Measurements from ENCODE around the gene RXRA.

Gene RXRA

DNA sequence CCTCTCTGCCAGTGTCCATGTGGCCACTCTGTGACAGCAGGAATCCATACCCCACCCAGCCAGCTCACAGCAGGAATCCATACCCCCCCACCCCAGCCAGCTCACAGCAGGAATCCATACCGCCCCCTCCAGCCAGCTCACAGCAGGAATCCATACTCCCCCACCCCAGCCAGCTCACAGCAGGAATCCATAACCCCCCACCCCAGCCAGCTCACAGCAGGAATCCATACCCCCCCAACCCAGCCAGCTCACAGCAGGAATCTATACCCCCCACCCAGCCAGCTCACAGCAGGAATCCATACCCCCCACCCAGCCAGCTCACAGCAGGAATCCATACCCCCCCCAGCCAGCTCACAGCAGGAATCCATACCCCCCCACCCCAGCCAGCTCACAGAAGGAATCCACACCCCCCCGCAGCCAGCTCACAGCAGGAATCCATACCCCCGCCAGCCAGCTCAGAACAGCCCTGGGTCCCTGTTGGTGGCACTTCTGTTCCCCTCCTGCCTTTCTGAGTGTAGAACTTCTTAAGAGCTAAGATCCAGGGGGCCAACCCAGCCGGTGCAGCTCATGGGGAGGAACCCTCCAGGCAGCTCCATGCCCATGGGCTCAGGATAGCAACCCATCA is 8.4 kb upstream of the RXRA start:
- Histone ChIP-seq H3K36me3 (ENCODE audit: control insufficient read depth, insufficient read depth, low read length) (no peaks in the 10 kb centered on the region), H3K4me3 (ENCODE audit: low read depth, low read length) (no peak overlapping the region), H3K9ac (no peak overlapping the region), H2AFZ (no peak overlapping the region), H3K27me3 (ENCODE audit: control insufficient read depth, insufficient read depth, low read length) (no peaks in the 10 kb centered on the region), H3K4me2 (ENCODE audit: low read length) (no peak overlapping the region), H3K27ac (no peak overlapping the region), H3K79me2 (no peaks in the 10 kb centered on the region), H3K9me3 (ENCODE audit: control insufficient read depth, low read length) (no peaks in the 10 kb centered on the region), H3K4me1 (no peaks in the 10 kb centered on the region)
- TF ChIP-seq, protein P1, sequence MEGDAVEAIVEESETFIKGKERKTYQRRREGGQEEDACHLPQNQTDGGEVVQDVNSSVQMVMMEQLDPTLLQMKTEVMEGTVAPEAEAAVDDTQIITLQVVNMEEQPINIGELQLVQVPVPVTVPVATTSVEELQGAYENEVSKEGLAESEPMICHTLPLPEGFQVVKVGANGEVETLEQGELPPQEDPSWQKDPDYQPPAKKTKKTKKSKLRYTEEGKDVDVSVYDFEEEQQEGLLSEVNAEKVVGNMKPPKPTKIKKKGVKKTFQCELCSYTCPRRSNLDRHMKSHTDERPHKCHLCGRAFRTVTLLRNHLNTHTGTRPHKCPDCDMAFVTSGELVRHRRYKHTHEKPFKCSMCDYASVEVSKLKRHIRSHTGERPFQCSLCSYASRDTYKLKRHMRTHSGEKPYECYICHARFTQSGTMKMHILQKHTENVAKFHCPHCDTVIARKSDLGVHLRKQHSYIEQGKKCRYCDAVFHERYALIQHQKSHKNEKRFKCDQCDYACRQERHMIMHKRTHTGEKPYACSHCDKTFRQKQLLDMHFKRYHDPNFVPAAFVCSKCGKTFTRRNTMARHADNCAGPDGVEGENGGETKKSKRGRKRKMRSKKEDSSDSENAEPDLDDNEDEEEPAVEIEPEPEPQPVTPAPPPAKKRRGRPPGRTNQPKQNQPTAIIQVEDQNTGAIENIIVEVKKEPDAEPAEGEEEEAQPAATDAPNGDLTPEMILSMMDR (IDR thresholded peaks at IDR 0.05): no peak

DNA sequence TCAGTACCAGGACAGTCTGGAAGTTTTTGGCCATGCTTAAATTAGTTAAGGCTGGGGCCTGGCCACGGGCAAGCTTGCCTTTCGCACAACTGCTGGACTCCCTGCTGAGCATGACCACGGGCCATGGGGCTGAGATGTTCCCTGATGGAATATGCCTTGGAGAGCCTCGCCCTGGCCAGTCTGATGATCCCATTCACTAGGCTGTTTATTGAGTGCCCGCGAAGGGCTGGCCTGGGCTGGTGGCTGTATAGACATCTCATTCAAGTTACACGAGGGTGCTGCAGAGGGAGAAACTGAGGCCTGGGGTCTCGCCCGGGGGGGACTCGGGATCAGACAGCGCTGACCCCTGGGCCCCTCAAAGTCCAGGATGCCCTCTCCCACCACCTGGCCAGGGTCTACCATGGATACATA is 7.8 kb upstream of the RXRA start:
- no peaks in the 10 kb centered on the region for H3K27me3 ChIP-seq (ENCODE audit: control insufficient read depth, insufficient read depth, low read length)
- TF ChIP-seq, protein P1 (IDR thresholded peaks at IDR 0.05): no peak
- no peak overlapping the region for H3K4me3 ChIP-seq (ENCODE audit: low read depth, low read length)
- H3K79me2 ChIP-seq: no peaks in the 10 kb centered on the region
- no peaks in the 10 kb centered on the region for H3K4me1 ChIP-seq
- no peaks in the 10 kb centered on the region for H3K9me3 ChIP-seq (ENCODE audit: control insufficient read depth, low read length)
- no peak overlapping the region for H3K9ac ChIP-seq
- no peak overlapping the region for H3K4me2 ChIP-seq (ENCODE audit: low read length)
- H3K27ac ChIP-seq: no peak overlapping the region
- no peak overlapping the region for H2AFZ ChIP-seq
- no peaks in the 10 kb centered on the region for H3K36me3 ChIP-seq (ENCODE audit: control insufficient read depth, insufficient read depth, low read length)

DNA sequence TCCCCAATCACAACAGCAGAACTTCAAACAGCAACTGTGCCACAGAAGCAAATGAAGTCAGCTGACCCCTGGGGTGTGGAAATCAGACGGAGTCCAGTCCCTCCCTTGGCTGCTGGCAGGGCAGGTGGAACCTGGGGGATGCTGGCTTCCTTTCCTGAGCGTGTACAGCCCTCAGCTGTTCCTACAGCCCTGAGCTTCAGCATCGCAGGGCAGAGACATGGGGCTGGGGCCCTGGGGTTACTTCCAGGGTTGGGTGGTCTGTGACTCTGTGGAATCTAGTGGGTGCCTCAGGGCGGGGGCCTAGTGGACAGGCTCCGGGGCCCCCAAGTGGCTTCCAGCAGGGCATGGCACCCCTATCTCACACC is 7.3 kb upstream of the RXRA start:
- H2AFZ ChIP-seq: no peak overlapping the region
- TF ChIP-seq, protein P1 (IDR thresholded peaks at IDR 0.05): no peak
- no peak overlapping the region for H3K27ac ChIP-seq
- H3K27me3 ChIP-seq (ENCODE audit: control insufficient read depth, insufficient read depth, low read length): no peaks in the 10 kb centered on the region
- H3K9ac ChIP-seq: no peak overlapping the region
- no peaks in the 10 kb centered on the region for H3K36me3 ChIP-seq (ENCODE audit: control insufficient read depth, insufficient read depth, low read length)
- H3K4me1 ChIP-seq: no peaks in the 10 kb centered on the region
- H3K9me3 ChIP-seq (ENCODE audit: control insufficient read depth, low read length): no peaks in the 10 kb centered on the region
- H3K4me2 ChIP-seq (ENCODE audit: low read length): no peak overlapping the region
- H3K4me3 ChIP-seq (ENCODE audit: low read depth, low read length): no peak overlapping the region
- no peaks in the 10 kb centered on the region for H3K79me2 ChIP-seq

DNA sequence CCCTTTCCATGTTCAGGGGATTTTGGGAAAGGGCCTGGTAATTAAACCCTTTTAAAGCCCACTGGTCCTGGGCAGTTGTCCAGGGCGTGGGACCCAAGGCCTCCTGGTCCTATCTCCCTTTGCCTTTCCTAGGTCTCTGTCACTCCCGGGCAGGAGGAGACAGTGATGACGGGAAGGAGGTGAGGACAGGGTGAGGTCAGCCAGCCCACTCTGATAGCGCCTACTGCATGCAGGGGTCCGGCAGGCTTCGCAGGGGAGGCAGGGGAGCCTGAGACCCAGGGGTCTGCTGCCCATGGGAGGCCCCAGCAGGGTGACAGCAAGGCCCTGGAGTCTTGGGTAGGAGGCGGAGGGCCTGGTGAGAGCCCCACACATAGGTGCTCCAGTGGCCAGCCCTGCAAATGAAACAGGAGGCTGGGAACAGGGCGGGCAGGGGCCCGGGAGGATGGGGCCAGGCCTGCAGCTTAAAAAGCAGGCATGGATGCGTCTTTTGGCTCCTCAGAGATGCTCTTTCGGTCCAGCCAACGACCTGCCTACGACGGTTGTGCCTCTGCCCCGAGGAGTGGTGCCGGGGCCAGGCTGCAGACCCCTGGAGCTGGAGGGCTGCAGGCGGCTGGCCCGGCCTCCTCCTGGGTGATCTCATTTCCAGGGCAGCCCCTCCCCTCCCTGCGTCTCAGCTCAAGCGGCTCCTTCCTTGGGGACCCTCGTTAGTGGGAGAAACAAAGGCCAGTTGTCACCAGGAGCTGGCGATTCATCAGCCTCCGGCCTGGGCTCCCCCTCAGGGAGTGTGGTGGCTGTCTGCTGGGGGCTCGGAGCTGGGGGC is 6.7 kb upstream of the RXRA start:
- TF ChIP-seq, protein P1 (IDR thresholded peaks at IDR 0.05): no peak
- Histone ChIP-seq H3K79me2 (no peaks in the 10 kb centered on the region), H3K9me3 (ENCODE audit: control insufficient read depth, low read length) (no peaks in the 10 kb centered on the region), H3K36me3 (ENCODE audit: control insufficient read depth, insufficient read depth, low read length) (no peaks in the 10 kb centered on the region), H3K4me3 (ENCODE audit: low read depth, low read length) (no peak overlapping the region), H3K4me2 (ENCODE audit: low read length) (no peak overlapping the region), H2AFZ (no peak overlapping the region), H3K27me3 (ENCODE audit: control insufficient read depth, insufficient read depth, low read length) (no peaks in the 10 kb centered on the region), H3K4me1 (no peaks in the 10 kb centered on the region), H3K9ac (no peak overlapping the region), H3K27ac (no peak overlapping the region)

Data from parathyroid adenoma (tissue), 2 donors.